Epithelial cell of proximal tubule (primary cell): ENCODE data around the gene MARCKS. TPM values are rescaled to one million over a fixed set of nuclear protein-coding genes. Genes with fewer than 3 reads are reported as not detected.
A peak's percentile ranks its signal among the peaks of the same experiment; 100 is the strongest.

Source experiments
- DNase-seq: peaks from one replicate; pipeline ENCODE4 v3.0.0-alpha.2; 2011; ENCODE audit warnings: low read depth
- H3K4me3 ChIP-seq: 2 replicates; pipeline ENCODE4 v1.5.1; 2011; ENCODE audit warnings: low read depth, mild to moderate bottlenecking, low read length
- CTCF ChIP-seq: conservative IDR thresholded peaks from 2 replicates; pipeline ENCODE4 v1.5.1; 2012; ENCODE audit warnings: low read depth, mild to moderate bottlenecking, low read length
- total RNA-seq: library from RNA; depleted of rRNA; stranded (reverse); fragments of >200 nt; gene quantifications from 2 replicates; pipeline ENCODE4 v1.2.3, GENCODE V29; 2015

The MARCKS gene, protein sequence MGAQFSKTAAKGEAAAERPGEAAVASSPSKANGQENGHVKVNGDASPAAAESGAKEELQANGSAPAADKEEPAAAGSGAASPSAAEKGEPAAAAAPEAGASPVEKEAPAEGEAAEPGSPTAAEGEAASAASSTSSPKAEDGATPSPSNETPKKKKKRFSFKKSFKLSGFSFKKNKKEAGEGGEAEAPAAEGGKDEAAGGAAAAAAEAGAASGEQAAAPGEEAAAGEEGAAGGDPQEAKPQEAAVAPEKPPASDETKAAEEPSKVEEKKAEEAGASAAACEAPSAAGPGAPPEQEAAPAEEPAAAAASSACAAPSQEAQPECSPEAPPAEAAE
- 133 and 177 TPM in 2 replicates for total RNA-seq

DNA sequence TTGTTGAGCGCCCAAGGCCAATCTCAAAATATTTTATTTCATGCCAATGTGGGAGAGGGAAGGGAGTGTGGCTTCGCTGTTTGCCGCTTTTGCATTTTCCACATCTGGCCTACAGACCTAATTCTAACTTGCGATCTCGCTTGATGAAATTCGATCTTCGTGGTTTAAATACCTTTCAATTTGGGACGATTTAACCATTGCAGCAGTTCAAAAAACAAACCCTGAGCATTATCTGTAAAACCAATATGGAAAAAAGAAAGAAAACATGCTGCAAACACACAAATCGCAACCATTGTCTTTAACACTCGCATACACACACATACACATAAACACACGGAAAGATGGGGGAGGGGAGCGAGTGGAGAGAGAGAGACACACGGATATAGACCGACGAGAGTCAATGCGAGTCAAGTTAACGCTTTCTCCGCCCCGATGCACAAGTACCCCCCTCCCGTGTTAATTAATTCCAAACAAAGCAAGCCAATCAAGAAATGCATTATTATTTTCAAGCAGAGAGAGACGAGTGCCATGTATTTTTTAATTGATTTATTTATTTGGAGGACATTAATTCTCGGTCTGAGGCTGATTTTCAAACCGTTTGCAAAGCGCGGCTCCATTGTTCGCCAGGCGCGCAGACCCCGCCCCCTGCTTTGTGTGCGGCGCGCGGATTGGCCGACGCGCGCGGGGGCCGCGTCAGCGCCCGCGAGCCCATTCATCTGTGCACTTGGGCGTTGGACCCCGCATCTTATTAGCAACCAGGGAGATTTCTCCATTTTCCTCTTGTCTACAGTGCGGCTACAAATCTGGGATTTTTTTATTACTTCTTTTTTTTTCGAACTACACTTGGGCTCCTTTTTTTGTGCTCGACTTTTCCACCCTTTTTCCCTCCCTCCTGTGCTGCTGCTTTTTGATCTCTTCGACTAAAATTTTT is at the start of gene MARCKS:
Gene MARCKS, plus strand, starts transcription at position 721 of the 931 bp plus-strand sequence. CDS start 401 bp downstream, outside the sequence.
- peak within 1 kb of the TSS; percentile 90 for H3K4me3 ChIP-seq
- DNase-seq, result no peak

DNA sequence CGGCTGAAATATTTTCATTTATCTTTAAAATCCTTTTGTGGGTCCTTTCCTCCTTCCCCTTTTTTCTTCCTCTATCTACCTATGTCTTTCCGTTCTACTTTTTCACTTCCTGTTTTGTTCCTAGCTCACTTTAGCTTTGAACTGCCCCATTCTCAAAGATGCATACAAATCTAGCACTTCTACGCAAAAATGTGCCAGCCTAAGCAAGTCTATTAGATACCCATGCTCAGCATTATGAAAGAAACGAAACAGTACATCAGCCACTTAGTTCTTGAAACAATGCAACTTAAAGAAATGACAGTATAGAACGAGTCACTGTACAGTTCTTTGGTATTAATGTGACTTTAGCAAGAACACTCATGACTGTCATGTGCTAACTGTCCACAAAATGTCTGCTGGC is 47.3 kb upstream of the MARCKS start:
- no peak for TF ChIP-seq CTCF
- no peak for DNase-seq

More for the DNA sequence above, at the start of gene MARCKS:
- TF ChIP-seq CTCF, result peak; percentile 3

GRCh38 chr6:113813142-113813541 is 44.0 kb upstream of the MARCKS start:
- H3K4me3 ChIP-seq, result no peak overlapping the region
- DNase-seq, result no peak
- TF ChIP-seq CTCF, result no peak

More for the DNA sequence above, 47.3 kb upstream of the MARCKS start:
- H3K4me3 ChIP-seq, result no peak overlapping the region

- DNase-seq, result no peak
- no peak overlapping the region for H3K4me3 ChIP-seq
- TF ChIP-seq CTCF, result no peak
These were observed 38.6 kb upstream of the MARCKS start for GRCh38 chr6:113818578-113818977.

GRCh38 chr6:113819169-113819830 is 37.8 kb upstream of the MARCKS start:
- no peak overlapping the region for H3K4me3 ChIP-seq
- TF ChIP-seq CTCF, result no peak
- no peak for DNase-seq

- no peak for TF ChIP-seq CTCF
- no peak overlapping the region for H3K4me3 ChIP-seq
- DNase-seq, result no peak
These were observed 36.4 kb upstream of the MARCKS start for GRCh38 chr6:113820761-113821160.
